HG03045 (cell line): ENCODE data around the gene C15orf61.
A peak's percentile ranks its signal among the peaks of the same experiment; 100 is the strongest.

Experiments used
- ATAC-seq: cut with Tn5 transposase; IDR thresholded peaks from one replicate; pipeline ENCODE4 v1.9.1; 2021; ENCODE audit warnings: mild to moderate bottlenecking, moderate library complexity; ENCODE audit not compliant: unreplicated experiment

C15orf61 gene

GRCh38 chr15:67548862-67549651 lies 28.1 kb downstream of the C15orf61 start:
- ATAC-seq: no peak

- ATAC-seq: no peak
Measured at GRCh38 chr15:67549736-67550135, 28.8 kb downstream of the C15orf61 start.

GRCh38 chr15:67550522-67550921 lies 29.6 kb downstream of the C15orf61 start:
- no peak for ATAC-seq

- no peak for ATAC-seq
Measured at GRCh38 chr15:67551207-67551743, 30.3 kb downstream of the C15orf61 start.

GRCh38 chr15:67554580-67554979 lies 33.6 kb downstream of the C15orf61 start:
- no peak for ATAC-seq

- no peak for ATAC-seq
Measured at GRCh38 chr15:67556976-67557570, 36.1 kb downstream of the C15orf61 start.

- no peak for ATAC-seq
Measured at GRCh38 chr15:67558502-67558901, 37.6 kb downstream of the C15orf61 start.

GRCh38 chr15:67559158-67559557 lies 38.2 kb downstream of the C15orf61 start:
- ATAC-seq: no peak

- ATAC-seq: no peak
Measured at GRCh38 chr15:67559576-67559975, 38.6 kb downstream of the C15orf61 start.

- ATAC-seq: no peak
Measured at GRCh38 chr15:67560320-67560719, 39.4 kb downstream of the C15orf61 start.

GRCh38 chr15:67563092-67563491 lies 42.2 kb downstream of the C15orf61 start:
- no peak for ATAC-seq

GRCh38 chr15:67564021-67564967 lies 43.4 kb downstream of the C15orf61 start:
- ATAC-seq: peak; percentile 81

- peak; percentile 29 for ATAC-seq
Measured at GRCh38 chr15:67564968-67565345, 44.0 kb downstream of the C15orf61 start.

GRCh38 chr15:67569668-67570067 lies 48.7 kb downstream of the C15orf61 start:
- ATAC-seq: no peak

GRCh38 chr15:67570875-67571647 lies 50.1 kb downstream of the C15orf61 start:
- ATAC-seq: no peak

GRCh38 chr15:67571648-67572415 lies 50.9 kb downstream of the C15orf61 start:
- no peak for ATAC-seq

- ATAC-seq: no peak
Measured at GRCh38 chr15:67573194-67573593, 52.3 kb downstream of the C15orf61 start.

- no peak for ATAC-seq
Measured at GRCh38 chr15:67575039-67575502, 54.1 kb downstream of the C15orf61 start.

GRCh38 chr15:67578020-67578600 lies 57.2 kb downstream of the C15orf61 start:
- no peak for ATAC-seq
